SK-N-SH treated with all-trans-retinoic acid at 6 μM for 48 hours (cell line): Measurements from ENCODE around the gene DHCR24.

Experiments
- ATAC-seq: fragments of 200-7000 bp; cut with Tn5 transposase; 3 replicates; pipeline ENCODE4 v1.9.1; 2020; ENCODE audit warnings: mild to moderate bottlenecking, moderate library complexity
- ARNTL ChIP-seq: fragments of 450-650 bp; formaldehyde crosslinking; IDR thresholded peaks from 2 replicates; pipeline ENCODE4 v1.5.0; 2020; ENCODE audit warnings: low read depth, mild to moderate bottlenecking, moderate library complexity, borderline replicate concordance
- BACH2 ChIP-seq: fragments of 250-450 bp; sonication (Bioruptor Pico); IDR thresholded peaks from 2 replicates; pipeline ENCODE4 v1.9.0; 2021; ENCODE audit warnings: mild to moderate bottlenecking, borderline replicate concordance
- CREB5 ChIP-seq: fragments of 250-450 bp; sonication (Bioruptor Pico); IDR thresholded peaks from 2 replicates; pipeline ENCODE4 v1.5.1; 2020; ENCODE audit warnings: low read depth, mild to moderate bottlenecking, moderate library complexity
- CSDC2 ChIP-seq: fragments of 250-450 bp; sonication (Bioruptor Pico); IDR thresholded peaks from 2 replicates; pipeline ENCODE4 v1.5.0; 2020; ENCODE audit warnings: mild to moderate bottlenecking, moderate library complexity
- CSRNP3 ChIP-seq: fragments of 250-450 bp; sonication (Bioruptor Pico); IDR thresholded peaks from 2 replicates; pipeline ENCODE4 v1.5.1; 2021; ENCODE audit warnings: mild to moderate bottlenecking, moderate library complexity
- GLIS3 ChIP-seq: fragments of 250-450 bp; sonication (Bioruptor Pico); IDR thresholded peaks from 2 replicates; pipeline ENCODE4 v1.5.0; 2020; ENCODE audit warnings: mild to moderate bottlenecking, moderate library complexity
- ISL1 ChIP-seq: fragments of 250-450 bp; sonication (Bioruptor Pico); IDR thresholded peaks from 2 replicates; pipeline ENCODE4 v2.1.2; 2022; ENCODE audit warnings: mild to moderate bottlenecking, moderate library complexity
- OSR1 ChIP-seq: fragments of 250-450 bp; sonication (Bioruptor Pico); IDR thresholded peaks from 2 replicates; pipeline ENCODE4 v1.8.0; 2022; ENCODE audit warnings: moderate library complexity, mild to moderate bottlenecking, inconsistent platforms
- PATZ1 ChIP-seq: fragments of 250-450 bp; sonication (Bioruptor Pico); IDR thresholded peaks from 2 replicates; pipeline ENCODE4 v1.8.0; 2020; ENCODE audit warnings: mild to moderate bottlenecking, moderate library complexity, borderline replicate concordance
- POU6F1 ChIP-seq: fragments of 250-450 bp; sonication (Bioruptor Pico); IDR thresholded peaks from 2 replicates; pipeline ENCODE4 v1.8.0; 2021; ENCODE audit warnings: low read depth, mild to moderate bottlenecking, moderate library complexity, borderline replicate concordance
- PPARA ChIP-seq: fragments of 250-450 bp; sonication (Bioruptor Pico); IDR thresholded peaks from 2 replicates; pipeline ENCODE4 v1.5.0; 2020; ENCODE audit warnings: mild to moderate bottlenecking, borderline replicate concordance
- RARB ChIP-seq: fragments of 250-450 bp; sonication (Bioruptor Pico); IDR thresholded peaks from 2 replicates; pipeline ENCODE4 v1.8.0; 2021; ENCODE audit warnings: mild to moderate bottlenecking, moderate library complexity
- SNAI2 ChIP-seq: fragments of 250-450 bp; sonication (Bioruptor Pico); IDR thresholded peaks from 2 replicates; pipeline ENCODE4 v1.5.0; 2020; ENCODE audit warnings: mild to moderate bottlenecking, moderate library complexity
- TCF4 ChIP-seq: fragments of 250-450 bp; sonication (Bioruptor Pico); IDR thresholded peaks from 2 replicates; pipeline ENCODE4 v1.8.0; 2021; ENCODE audit warnings: mild to moderate bottlenecking, moderate library complexity, borderline replicate concordance
- TOX ChIP-seq: fragments of 250-450 bp; sonication (Bioruptor Pico); IDR thresholded peaks from 2 replicates; pipeline ENCODE4 v1.8.0; 2021; ENCODE audit warnings: mild to moderate bottlenecking, moderate library complexity, borderline replicate concordance
- TSHZ2 ChIP-seq: fragments of 250-450 bp; sonication (Bioruptor Pico); IDR thresholded peaks from 2 replicates; pipeline ENCODE4 v1.5.0; 2020; ENCODE audit warnings: mild to moderate bottlenecking, moderate library complexity
- ZC3H10 ChIP-seq: fragments of 250-450 bp; sonication (Bioruptor Pico); IDR thresholded peaks from 2 replicates; pipeline ENCODE4 v1.5.1; 2021; ENCODE audit warnings: mild to moderate bottlenecking, moderate library complexity
- ZFP3 ChIP-seq: fragments of 250-450 bp; sonication (Bioruptor Pico); IDR thresholded peaks from 2 replicates; pipeline ENCODE4 v1.5.0; 2020; ENCODE audit warnings: mild to moderate bottlenecking, moderate library complexity
- ZFP30 ChIP-seq: fragments of 450-650 bp; formaldehyde crosslinking; IDR thresholded peaks from 2 replicates; pipeline ENCODE4 v1.5.0; 2022; ENCODE audit warnings: mild to moderate bottlenecking, moderate library complexity
- ZNF565 ChIP-seq: fragments of 450-650 bp; formaldehyde crosslinking; conservative IDR thresholded peaks from 2 replicates; pipeline ENCODE4 v1.5.0; 2020; ENCODE audit warnings: low read depth, mild to moderate bottlenecking, moderate library complexity
- ZNF70 ChIP-seq: fragments of 450-650 bp; formaldehyde crosslinking; IDR thresholded peaks from 2 replicates; pipeline ENCODE4 v1.5.0; 2020; ENCODE audit warnings: mild to moderate bottlenecking, moderate library complexity

DHCR24 gene

GRCh38 chr1:54818461-54819194, 68.4 kb downstream of the DHCR24 start:
- TF ChIP-seq CSRNP3 (CRISPR knock-in tag) = no peak
- no peak for TF ChIP-seq PPARA
- no peak for TF ChIP-seq SNAI2 (CRISPR knock-in tag)
- no peak for TF ChIP-seq TOX
- TF ChIP-seq ZFP3 (CRISPR knock-in tag) = no peak
- no peak for TF ChIP-seq RARB (CRISPR knock-in tag)
- no peak for TF ChIP-seq POU6F1 (CRISPR knock-in tag)
- TF ChIP-seq ZNF565 = no peak
- TF ChIP-seq ARNTL = no peak
- TF ChIP-seq OSR1 (CRISPR knock-in tag) = no peak
- no peak for TF ChIP-seq TCF4
- TF ChIP-seq CREB5 = no peak
- TF ChIP-seq TSHZ2 (CRISPR knock-in tag) = no peak
- no peak for TF ChIP-seq GLIS3
- no peak for TF ChIP-seq ZFP30 (CRISPR knock-in tag)

GRCh38 chr1:54816951-54817350, 70.0 kb downstream of the DHCR24 start:
- TF ChIP-seq RARB (CRISPR knock-in tag) = no peak
- TF ChIP-seq GLIS3 = no peak
- no peak for TF ChIP-seq CSDC2
- no peak for TF ChIP-seq ZNF565
- no peak for TF ChIP-seq TCF4
- no peak for ATAC-seq

More at GRCh38 chr1:54818461-54819194, 68.4 kb downstream of the DHCR24 start:
- no peak for ATAC-seq

GRCh38 chr1:54816130-54816529, 70.9 kb downstream of the DHCR24 start:
- TF ChIP-seq OSR1 (CRISPR knock-in tag) (no peak), TCF4 (no peak), PPARA (no peak)
- TF ChIP-seq, all 23 proteins: peak for 0
- ATAC-seq = no peak

GRCh38 chr1:54815086-54815876, 71.7 kb downstream of the DHCR24 start:
- no peak for ATAC-seq
- no peak for TF ChIP-seq CSRNP3 (CRISPR knock-in tag)
- no peak for TF ChIP-seq PPARA
- no peak for TF ChIP-seq BACH2
- no peak for TF ChIP-seq PATZ1 (CRISPR knock-in tag)
- TF ChIP-seq POU6F1 (CRISPR knock-in tag) = no peak
- no peak for TF ChIP-seq OSR1 (CRISPR knock-in tag)
- TF ChIP-seq ARNTL = no peak
- TF ChIP-seq ZC3H10 (CRISPR knock-in tag) = no peak
- no peak for TF ChIP-seq ISL1 (CRISPR knock-in tag)
- no peak for TF ChIP-seq GLIS3
- no peak for TF ChIP-seq ZFP3 (CRISPR knock-in tag)
- no peak for TF ChIP-seq ZNF70 (CRISPR knock-in tag)
